Fibroblast of peridontal ligament (primary cell): ENCODE measurements around the gene POLR1D.
"Not testable (repeated sequence)": the region's sequence is repeated elsewhere in the genome, so short reads cannot be mapped to it uniquely, and the experiment has no call there.

Experiments used
- DNase-seq: peaks from one replicate; pipeline ENCODE4 v3.0.0-alpha.2; 2010; ENCODE audit errors: extremely low read depth

Gene POLR1D

DNA sequence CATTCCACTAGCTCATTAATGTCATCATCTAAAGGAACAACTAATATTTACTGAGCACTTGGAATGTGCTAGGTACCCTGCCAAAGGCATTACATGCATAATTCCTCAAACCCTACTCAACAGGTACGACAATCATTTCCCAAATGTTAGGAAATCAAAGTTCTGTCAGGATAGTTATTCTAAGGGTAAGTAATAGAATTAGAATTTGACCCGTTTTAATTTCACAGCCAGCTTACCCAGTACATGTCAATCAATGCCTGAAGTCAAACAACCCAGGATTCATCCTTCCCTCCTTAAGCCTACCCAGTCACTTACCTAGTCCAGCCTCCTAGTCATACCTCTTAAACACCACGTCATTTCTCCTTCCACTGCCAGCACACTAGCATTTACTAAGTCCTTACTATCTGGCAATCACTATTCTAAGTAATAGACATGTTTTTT, 3.8 kb upstream of the POLR1D start:
- DNase-seq: no peak

DNA sequence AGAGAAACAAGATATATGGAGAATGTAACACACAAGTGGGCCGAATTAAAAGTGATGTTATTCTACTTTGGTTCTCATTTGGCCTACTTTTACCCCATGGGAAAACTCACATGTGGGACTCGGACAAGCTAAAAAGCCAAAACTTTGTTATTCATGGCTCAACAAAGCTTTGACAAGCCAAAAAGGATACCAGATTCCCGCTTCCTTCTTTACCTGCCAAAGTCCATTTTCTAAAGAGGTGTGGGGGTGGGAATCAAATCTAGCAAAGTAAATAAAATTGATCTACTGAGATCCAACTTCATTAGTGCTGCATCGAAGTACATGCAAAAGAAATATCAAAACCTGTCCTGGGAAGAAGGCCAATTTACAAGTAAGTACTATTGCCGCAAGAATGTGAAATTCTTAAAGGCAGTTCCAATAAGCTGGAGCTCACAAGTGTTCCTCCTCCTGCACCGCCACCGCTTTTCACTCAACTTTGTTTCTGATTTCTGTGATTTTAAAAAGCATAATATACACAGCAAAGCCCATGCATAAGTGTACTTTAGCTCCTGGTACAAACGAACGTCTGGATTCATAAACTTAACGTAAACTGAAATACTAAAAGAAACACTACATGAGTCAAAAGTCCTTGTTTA, 2.5 kb upstream of the POLR1D start:
- DNase-seq: peak; percentile 54

DNA sequence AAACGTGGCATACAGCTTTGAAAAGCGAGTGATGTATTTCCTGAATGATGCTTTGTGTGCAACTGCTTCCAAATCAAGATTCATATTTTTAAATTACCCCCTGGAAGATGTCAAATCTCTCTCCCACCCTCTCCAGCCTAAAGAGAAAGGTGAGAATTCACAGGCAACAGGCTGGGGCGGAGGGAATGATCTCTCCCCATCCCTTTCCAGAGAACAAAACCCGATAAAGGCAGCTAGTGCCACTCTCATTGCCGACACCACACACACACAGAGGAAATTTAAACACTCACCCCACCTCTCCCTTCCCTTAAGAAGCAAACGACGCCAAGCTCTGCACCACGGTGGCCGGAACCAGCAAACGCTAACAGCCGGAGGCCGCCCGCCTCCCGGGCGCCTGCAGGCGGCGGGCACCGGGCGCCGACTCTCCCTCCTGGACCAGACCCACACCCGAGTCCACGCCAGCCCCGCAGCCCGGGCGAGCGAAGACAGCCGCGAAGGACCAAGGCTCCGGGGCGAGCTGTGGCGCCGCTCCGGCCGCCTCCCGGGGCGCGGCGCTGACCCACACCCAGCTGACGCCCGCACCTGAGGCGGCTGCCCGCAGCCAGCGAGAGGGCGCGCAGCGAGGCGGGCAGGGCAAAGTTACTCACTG, 1.8 kb upstream of the POLR1D start:
- DNase-seq: peak; percentile 20

DNA sequence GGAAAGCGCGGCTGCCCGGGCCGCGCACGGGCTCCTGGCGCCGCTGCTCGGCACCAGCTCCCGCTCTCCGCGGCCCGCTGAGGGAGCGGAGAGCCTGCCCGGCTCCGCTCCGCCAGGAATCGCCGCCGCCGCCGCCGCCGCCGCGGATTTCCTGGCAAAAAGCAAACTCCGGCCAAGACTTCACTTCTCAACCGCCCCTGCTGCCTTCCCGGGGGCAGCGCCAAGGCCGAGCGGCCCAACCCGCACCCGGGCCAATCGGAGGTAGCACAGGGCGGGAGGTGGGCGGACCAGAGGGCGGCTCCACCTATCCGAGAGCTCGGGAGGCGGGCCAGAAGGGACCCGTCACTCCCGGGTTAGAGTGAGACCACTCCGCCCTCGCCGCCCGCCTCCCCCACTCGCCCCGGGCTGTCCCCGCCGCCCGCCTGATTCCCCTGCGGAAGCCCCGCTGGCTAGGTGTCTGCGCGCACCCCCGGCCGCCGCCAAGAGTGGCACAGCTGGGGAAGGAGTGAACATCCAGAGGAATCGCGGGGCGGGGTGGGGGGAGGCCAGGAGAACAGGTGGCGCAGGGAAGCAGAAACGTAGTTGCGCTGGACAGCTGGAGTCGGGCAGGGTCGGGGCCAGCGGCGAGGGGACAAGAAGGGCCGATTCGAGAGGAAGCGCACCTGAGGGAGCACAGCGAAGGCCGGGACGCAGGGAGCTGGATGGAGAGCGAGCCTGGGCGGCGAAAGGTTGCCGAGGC, 1.1 kb upstream of the POLR1D start, which contains the start of gene LNX2:
LNX2 (minus strand) TSS at position 153 of the 739 bp plus-strand sequence. CDS start 38,826 bp downstream, outside the sequence.
- peak; percentile 91 for DNase-seq

DNA sequence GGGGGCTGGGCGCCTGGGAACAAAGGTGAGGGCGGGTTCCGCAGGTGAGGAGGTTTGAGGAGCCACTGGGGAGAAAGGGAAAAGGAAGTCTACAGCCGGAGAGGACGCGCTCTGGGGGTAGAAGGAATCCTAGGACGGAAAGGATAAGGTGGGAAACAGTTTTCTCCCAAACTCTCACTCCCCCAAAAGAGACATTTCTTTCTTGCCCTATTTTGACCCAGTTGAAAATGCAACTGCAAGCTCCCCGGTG, 651 bp upstream of the POLR1D start:
- DNase-seq: no peak

DNA sequence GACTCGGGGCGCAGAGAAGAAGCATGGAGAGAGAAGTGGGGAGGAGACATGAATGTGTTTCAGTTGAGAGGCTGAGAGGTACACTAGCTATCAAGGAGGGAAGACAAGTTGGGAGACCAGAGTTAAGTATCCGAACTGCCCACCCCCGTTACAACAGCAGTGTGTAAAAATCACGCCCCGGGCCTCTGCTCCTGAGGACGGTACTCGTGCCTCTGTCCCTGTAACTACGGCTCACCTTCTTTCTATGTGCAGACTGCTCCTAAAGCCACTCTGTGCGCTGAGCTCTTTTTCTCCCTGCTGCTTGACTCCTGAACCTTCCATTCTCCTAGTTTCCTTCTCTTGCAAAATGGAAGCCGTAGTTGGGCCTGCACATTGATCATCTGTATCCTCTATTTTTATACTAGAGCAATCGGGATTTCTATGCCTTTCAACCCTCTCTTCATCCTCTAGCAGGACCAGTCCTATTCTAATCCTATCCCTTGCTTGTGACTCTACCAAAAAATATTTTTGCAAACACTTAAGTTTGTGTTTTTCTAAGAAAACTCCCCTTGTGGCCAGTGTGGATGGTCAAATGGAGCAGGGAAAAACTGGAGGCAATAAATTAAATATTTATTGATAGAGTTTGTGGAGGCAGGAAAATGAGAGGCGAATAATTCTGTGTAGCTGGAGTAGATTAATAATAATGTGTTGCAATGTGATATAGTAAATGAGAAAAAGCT, 569 bp downstream of the POLR1D start:
- peak; percentile 27 for DNase-seq

DNA sequence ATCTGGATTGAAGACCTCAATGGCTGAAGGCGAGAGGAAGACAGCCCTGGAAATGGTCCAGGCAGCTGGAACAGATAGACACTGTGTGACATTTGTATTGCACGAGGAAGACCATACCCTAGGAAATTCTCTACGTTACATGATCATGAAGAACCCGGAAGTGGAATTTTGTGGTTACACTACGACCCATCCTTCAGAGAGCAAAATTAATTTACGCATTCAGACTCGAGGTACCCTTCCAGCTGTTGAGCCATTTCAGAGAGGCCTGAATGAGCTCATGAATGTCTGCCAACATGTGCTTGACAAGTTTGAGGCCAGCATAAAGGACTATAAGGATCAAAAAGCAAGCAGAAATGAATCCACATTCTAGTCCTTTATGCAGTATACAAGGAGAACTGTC, 1.2 kb downstream of the POLR1D start:
- DNase-seq: no peak

DNA sequence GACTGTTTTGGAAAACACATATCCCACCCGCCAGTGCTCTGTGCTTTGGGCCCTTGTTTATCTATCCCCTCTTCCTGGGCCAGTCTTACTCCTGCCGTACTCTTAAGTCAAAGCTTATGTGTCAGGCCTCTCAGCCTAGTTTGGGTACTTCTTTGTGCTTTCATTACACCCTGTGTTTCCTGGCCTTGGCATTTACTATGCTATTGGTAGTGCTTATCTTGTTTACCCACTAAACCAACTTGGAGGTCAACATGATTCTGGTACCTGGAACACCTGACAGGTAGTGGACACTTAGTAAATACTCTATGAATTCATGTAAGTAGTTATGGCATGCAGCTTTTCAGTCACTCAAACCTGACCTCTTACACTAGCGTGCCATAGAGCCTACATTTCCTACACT, 2.4 kb downstream of the POLR1D start:
- no peak for DNase-seq

DNA sequence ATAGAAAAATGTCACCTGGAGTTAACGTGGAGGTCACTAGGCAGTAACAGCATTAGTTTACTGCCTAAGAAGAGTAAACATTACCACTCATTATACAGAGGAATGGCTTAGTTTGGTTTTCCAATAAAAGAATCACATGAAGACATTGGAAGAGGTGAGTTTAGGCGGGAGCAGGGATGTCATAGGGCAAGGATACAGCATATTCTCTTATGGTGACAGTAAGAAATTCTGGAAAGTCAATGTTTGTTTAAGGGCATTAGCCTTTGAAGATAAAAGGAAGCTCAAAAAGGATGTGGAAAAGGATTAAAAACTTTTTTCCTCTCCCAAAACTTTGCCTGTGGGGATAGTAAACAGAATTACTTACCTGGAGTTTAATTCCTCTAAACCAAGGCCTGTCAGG, 4.1 kb downstream of the POLR1D start:
- DNase-seq: no peak

DNA sequence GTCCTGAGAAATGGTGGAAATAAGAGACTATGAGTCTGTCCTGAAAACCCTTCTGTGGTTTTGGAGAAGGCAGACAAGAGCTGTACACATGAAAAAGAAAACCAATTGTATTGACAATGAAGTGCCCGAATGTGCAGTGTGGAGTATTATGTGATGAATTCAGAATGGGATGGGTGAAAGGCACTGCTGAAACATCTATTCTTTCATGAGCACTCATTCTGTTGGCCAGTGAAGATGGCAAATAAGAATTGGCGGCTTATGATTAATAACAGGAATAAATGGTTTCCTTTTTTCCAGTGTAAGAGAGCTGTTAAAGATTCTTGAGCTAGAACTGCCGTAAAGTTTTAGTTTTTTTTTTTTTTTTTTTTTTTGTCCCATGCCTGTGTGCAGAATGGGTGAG, 5.7 kb downstream of the POLR1D start:
- no peak for DNase-seq

DNA sequence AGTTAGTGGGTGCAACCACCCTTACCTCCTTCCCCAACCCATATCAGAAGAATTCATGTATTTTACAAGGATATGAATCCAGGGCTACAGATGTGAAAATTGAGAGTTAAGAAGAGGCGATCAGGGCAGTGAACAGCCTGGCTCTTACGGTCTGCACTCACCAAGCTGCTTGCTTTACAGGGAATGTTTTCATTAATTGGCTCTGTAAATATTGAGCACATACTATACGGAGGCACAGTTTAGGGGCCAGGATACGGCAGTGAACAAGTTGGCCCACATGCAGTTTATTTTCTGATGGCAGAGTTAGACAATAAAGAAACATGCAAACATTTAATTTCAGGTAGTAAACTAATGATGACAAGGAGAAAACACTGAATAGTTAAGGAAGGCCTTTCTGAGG, 6.4 kb downstream of the POLR1D start:
- no peak for DNase-seq

DNA sequence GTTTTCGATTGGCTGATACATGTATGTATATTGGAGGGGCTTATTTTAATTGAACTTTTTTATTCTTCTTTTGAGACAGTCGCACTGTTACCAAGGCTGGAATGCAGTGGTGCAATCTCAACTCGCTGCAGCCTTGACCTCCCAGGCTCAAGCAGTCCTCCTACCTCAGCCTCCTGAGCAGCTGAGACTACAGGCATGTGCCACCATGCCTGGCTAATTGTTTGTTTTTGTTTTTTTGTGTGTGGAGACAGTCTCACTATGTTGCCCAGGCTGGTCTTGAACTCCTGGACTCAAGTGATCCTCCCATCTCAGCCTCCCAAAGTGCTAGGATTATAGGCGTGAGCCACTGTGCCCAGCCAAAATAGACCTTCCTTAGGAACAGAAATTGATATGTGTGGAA, 7.1 kb downstream of the POLR1D start:
- not testable (repeated sequence) for DNase-seq

DNA sequence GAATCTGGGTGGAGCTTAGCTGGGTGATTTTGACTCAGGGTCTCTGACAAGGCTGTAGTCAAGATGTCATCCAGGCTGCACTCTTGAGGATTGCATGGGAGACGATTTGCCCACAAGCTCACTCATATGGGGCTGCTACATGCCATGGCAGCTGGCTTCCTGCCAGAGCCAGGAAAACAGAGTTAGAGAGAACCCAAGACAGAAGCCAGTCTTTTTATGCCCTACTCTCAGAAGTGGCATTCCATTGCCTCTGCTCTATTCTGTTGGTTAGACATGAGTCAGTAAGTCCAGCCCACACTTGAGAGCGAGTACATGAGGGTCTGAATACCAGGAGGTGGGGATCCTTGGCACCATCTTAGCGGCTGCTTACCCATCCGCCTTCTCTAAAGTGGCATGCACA, 9.5 kb downstream of the POLR1D start:
- DNase-seq: no peak

DNA sequence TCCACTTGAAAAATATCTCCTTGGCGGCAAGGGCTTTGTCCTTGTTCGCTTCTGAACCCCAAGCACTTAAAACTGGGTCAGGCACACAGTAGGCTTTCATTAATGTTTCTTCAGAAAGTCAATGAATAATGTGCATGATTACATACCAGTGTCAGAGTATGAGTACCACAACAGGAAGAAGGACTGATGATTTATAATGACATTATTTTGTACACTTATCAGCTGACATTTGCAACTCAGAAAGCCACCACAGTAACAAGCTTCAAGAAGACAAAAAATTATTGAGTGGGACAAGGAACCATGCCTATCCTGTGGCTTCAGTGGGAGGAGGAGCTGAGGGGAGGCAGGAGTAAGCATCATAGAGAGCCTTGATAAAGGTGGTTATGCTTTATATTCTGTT, 10.0 kb downstream of the POLR1D start:
- no peak for DNase-seq

DNA sequence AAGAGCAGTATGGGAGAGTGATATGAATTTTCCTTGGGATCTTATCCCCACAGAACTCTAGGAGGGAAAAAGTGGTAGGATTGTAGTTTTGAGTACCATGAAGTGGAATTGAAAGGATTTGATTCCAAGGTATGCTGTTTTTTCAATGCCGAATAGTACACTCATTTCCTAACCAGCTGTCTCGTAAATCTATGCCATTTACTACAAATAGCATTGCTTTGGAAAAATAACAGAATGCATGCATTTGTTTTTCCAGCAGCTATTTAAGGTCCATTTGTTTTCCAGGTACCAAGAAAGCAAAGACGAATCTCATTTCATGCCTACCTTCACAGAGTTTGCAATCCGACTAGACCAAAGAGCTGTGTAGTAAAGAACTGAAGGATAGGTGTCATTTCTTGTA, 10.5 kb downstream of the POLR1D start:
- DNase-seq: no peak

DNA sequence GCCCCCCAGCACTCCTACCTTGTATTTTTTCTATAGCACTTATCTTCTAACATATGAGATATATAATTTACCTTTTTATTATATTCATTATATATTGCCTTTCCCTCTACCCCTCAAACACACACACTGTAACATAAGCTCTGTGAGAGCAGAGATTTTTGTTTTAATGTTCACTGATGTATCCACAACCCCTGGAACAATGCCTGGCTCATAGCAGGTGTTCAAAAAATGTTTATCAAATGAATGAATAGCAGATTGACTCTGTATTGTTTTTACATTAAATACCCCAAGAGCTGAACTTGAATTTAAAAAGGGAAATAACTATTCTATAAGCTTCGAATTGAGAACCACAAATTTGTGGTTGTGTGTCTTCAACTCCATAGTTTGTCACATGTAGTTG, 11.0 kb downstream of the POLR1D start:
- DNase-seq: no peak

DNA sequence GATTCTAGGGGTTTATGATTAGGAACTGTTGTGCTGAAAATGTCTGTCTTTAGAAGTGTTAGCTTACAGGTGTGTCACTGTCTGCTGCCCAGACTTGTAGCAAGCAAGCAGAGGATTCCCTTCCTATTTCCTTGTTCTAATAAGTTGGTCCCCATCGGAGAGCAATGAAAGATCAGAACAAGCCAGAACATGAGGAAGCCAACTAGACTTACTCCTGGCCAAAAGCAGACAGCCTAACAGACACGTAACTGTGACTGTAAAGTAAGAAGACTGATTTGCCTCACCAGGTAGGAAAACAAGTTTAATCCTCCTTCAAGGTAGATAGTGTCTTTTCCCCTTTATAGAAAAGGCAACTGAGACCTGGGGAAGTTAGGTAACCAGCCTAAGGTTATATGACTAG, 12.5 kb downstream of the POLR1D start:
- DNase-seq: no peak

DNA sequence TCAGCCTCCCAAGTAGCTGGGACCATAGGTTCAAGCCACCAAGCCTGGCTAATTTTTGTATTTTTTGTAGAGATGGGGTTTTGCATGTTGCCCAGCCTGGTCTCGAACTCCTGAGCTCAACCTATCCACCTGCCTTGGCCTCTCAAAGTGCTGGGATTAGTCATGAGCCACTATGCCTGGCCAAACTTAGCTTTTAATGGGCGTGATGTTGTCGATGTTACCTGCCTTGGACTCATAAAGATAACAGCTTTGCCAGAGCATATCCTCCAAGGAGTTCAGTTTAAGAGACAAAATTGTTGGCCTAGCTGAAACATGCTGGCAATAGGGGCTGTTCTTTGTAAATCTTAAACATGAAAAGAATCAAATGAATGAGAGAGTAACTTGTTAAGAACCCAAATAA, 13.1 kb downstream of the POLR1D start:
- no peak for DNase-seq

DNA sequence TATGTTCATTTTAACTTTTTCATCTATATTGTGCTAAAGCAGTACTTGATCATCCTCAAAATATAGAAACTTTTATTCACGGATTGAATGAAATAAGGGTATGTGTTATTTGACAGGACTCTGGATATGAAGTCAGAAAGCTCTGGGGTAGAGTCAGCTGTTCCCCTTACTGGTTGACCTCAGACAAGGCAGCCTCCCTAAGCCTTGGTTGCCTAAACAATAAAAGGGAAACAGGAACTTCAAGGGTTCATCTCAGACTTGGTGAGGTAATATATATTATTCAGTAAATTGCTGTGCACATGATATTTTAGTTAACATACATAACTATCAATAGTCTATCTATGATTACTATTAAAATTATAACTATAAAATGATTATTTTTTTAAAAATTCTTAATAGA, 13.6 kb downstream of the POLR1D start:
- DNase-seq: no peak

DNA sequence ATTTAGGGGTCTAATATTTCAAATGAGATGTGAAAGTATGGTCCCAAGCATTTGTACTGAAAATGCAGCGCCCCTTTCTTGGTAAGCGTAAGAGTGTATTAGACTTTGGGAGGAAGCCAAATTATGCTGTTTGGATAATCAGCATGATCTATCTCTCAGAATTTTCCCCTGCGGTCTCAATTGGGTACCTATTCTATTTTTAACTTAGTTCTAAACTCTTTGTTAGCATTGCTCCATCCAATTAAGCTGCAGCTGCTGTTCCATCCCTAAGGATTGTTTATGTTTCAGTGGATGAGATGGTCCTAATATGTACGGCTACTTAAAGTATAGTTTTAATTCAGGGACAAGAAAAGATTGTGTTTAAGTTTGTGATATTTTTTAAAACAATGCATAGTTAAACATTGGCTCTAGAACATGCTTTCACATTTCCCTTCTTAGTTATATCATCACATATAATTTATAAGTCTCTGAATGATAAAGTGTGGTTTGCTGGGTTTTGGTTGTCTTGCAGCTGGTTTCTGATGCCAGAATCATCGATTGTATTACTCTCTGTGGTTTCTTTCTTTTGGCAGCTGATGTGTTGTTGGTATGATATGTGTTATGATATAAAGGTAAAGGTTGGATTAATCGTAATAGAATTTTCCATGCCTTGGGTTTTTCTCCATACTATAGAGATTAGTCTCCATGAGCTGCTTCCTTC, 15.0 kb downstream of the POLR1D start:
- peak; percentile 46 for DNase-seq

DNA sequence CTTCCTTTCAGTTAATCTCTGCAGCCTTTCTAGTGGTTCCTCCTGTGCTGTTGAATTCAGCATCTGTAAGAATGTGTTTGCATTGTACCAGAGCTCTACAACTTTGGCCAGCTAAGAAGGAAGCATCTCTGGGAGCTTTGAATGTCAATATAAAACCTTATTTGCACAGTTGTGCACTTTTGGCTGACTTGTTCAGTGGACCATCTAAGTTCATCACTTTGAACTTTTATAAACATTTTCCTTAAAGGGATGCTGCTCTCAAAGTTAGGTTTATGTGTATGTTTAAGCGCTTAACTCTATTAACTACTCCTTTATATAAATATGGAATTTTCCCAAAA, 15.6 kb downstream of the POLR1D start:
- DNase-seq: no peak

DNA sequence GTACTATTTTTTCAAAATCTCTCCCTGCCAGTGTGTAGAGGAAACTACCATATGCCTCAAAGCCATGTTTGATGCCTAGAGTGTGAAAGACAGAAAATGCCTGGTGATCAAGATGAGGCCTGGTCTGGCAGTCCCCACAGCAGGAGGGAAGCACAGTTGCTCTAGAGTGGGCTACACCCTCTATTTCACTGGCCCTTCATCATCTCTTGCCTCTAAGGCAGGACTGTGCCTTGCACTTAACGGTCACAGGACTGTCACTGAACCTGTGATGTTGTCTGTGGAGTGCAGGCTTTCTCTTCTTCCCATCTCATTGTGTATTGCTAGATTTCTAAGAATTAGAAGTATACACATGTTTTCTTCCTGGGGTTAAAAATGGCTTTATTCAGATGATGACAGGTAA, 16.3 kb downstream of the POLR1D start:
- DNase-seq: no peak
